Esophagus (tissue), 2 donors: Measurements from ENCODE around the gene CROT. TPM values are rescaled to one million over a fixed set of nuclear protein-coding genes. Genes with fewer than 3 reads are reported as not detected.

Experiments
- H3K27ac ChIP-seq, 2 donors: one replicate each; pipeline ENCODE4 v1.5.1; 2013; ENCODE audit warnings: low read depth in 2 of 2, mild to moderate bottlenecking in 2 of 2, inconsistent platforms in 1 of 2, low read length in 1 of 2, moderate library complexity in 1 of 2
- H3K27me3 ChIP-seq, 2 donors: one replicate each; pipeline ENCODE4 v1.6.1; 2013; ENCODE audit warnings: low read length in 2 of 2, control low read depth in 1 of 2, mild to moderate bottlenecking in 1 of 2; ENCODE audit not compliant: insufficient read depth in 2 of 2, control insufficient read depth in 1 of 2
- H3K36me3 ChIP-seq, 2 donors: one replicate each; pipeline ENCODE4 v1.6.1; 2013; ENCODE audit warnings: low read length in 1 of 2; ENCODE audit not compliant: control insufficient read depth in 2 of 2, insufficient read depth in 2 of 2
- H3K4me1 ChIP-seq, 2 donors: one replicate each; pipeline ENCODE4 v1.6.1; 2013; ENCODE audit warnings: low read length in 1 of 2; ENCODE audit not compliant: control insufficient read depth in 2 of 2, insufficient read depth in 2 of 2
- H3K4me3 ChIP-seq, 2 donors: one replicate each; pipeline ENCODE4 v1.5.1; 2013; ENCODE audit warnings: low read length in 2 of 2, mild to moderate bottlenecking in 2 of 2, low read depth in 1 of 2, moderate library complexity in 1 of 2
- H3K9me3 ChIP-seq, 2 donors: one replicate each; pipeline ENCODE4 v1.6.1; 2013; ENCODE audit warnings: mild to moderate bottlenecking in 2 of 2, low read depth in 1 of 2, low read length in 1 of 2, moderate library complexity in 1 of 2; ENCODE audit not compliant: control insufficient read depth in 2 of 2, insufficient read depth in 1 of 2
- WGBS, 2 donors: extraction: QIAGEN DNeasy Blood & Tissue Kit; methylation state at CpG; one replicate each; pipeline ENCODE4 v1.1.7; 2013; 5-methylcytosine and 5-hydroxymethylcytosine counted together
- polyA plus RNA-seq, 2 donors: library from polyadenylated mRNA; stranded (reverse); fragments of 200-250 nt; gene quantifications; one replicate each; pipeline ENCODE4 v1.2.3, GENCODE V29; 2013
- donor health status: healthy with polysubstance abuse.
- donor health status: Bipolar disorder and iron deficiency.

The CROT gene
- polyA plus RNA-seq, 2 donors = 14.2 to 20.6 TPM

DNA sequence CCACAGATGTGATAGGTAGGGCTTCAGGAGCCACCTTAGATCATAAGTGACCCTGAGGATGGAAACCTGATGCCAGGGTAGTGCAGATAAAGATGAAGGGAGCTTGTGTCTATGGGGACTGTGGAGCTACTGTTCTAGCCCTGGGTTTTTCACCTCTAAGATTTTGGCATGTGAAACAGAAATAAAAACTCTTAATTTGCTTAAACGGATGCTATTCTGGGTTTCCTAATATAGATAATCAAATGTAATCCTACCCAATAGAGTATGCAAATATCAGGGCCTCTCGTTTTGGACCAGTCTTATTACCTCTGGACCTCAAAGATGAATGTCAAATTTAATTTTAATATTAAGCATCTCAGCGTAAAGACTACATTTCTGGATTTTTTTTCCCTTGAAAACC lies 80.7 kb downstream of the CROT start:
- Histone ChIP-seq H3K27me3 (no peaks in the 10 kb centered on the region), H3K9me3 (no peaks in the 10 kb centered on the region), H3K36me3 (no peaks in the 10 kb centered on the region), H3K4me1 (no peaks in the 10 kb centered on the region), H3K4me3 (no peak overlapping the region), H3K27ac (no peak overlapping the region)
- WGBS, 2 donors = 82 to 84% methylated on average over 3 of the region's 3 CpGs

DNA sequence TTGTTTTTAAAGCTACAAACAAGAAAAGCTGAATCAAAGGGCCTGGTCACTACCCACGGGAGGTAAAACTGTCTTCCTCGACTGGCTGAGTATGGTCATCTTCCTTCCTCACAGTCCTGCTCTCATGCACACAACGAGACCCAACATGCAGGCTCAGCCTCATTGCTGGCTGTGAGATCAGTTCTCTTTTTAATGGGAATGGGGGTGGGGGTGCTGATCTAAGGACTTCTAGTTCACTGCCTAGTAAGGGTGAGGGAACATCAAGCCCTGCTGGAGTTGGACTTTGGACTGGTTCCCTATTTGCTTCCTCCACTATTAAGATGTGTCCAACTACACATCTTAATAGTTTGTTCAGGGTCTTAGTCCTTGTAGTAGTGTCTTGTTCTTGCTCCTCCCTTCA lies 81.8 kb downstream of the CROT start:
- WGBS, 2 donors = 78 to 90% methylated on average over 3 of the region's 3 CpGs
- H3K4me3 ChIP-seq = no peak overlapping the region
- no peak overlapping the region for H3K27ac ChIP-seq
- no peaks in the 10 kb centered on the region for H3K4me1 ChIP-seq
- no peaks in the 10 kb centered on the region for H3K9me3 ChIP-seq
- no peaks in the 10 kb centered on the region for H3K36me3 ChIP-seq
- H3K27me3 ChIP-seq = no peaks in the 10 kb centered on the region

DNA sequence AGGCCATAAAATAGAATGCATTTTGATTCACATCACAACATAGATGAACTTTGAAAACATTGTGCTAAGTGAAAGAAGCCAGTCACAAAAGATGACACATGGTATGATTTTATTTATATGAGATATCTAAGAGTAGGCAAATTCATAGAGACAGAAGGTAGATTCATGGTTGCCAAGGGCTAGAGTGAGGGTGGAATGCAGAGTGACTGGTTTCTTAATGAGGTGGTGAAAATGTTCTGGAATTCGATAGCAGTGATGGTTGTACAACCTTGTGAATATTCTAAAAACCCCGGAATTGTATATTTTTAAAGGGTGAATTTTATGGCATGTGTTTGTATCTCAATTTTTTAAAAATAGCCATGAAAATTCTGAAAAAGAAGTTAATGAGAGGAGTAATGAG lies 87.1 kb downstream of the CROT start:
- H3K9me3 ChIP-seq = no peaks in the 10 kb centered on the region
- no peak overlapping the region for H3K4me3 ChIP-seq
- H3K27me3 ChIP-seq = no peaks in the 10 kb centered on the region
- no peaks in the 10 kb centered on the region for H3K4me1 ChIP-seq
- H3K27ac ChIP-seq = no peak overlapping the region
- WGBS, 2 donors = 93 to 94% methylated on average over 2 of the region's 2 CpGs
- no peaks in the 10 kb centered on the region for H3K36me3 ChIP-seq

DNA sequence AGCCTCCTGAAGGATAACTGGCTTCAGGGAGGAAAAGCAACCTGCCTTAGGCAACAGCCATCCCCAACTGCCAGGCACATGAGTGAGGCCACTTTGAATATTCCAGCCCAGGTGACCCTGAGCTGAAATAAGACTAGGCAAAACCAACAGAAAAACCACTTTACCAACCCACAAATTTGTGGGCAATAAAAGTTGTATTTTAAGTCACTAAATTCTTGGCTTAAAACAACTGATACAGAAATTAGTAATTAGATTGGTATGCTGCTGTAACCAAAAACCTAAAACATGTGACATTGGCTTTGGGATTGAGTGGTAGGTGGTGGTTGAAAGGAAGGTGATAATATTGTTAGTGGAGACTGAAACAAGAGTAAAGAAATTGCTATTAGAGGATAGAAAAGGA lies 90.1 kb downstream of the CROT start:
- H3K27me3 ChIP-seq = no peaks in the 10 kb centered on the region
- H3K36me3 ChIP-seq = no peaks in the 10 kb centered on the region
- H3K4me3 ChIP-seq = no peak overlapping the region
- no peak overlapping the region for H3K27ac ChIP-seq
- H3K9me3 ChIP-seq = no peaks in the 10 kb centered on the region
- no peaks in the 10 kb centered on the region for H3K4me1 ChIP-seq

DNA sequence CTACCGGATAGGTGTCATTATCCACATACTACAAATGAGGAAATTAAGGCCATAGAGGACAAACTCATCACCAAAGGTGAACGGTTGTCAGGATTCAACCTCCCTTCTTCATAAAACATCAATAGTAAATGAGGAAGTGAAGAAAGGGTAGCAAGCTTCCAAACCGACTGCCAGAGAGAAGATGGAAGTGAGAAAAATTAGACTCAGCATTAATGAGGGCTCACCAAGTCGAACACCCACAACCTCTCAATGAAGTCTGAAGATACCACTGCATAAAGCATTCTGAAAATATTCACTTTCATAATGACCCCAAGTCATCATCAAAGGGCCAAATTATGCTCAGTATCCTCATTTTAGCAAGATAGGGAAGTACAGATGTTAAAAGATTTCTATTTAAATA lies 100.4 kb downstream of the CROT start:
- 73 to 76% methylated on average over 4 of the region's 4 CpGs for WGBS, 2 donors
- H3K36me3 ChIP-seq = no peaks in the 10 kb centered on the region
- H3K27ac ChIP-seq = no peak overlapping the region
- H3K9me3 ChIP-seq = no peaks in the 10 kb centered on the region
- H3K4me1 ChIP-seq = no peaks in the 10 kb centered on the region
- no peaks in the 10 kb centered on the region for H3K27me3 ChIP-seq
- H3K4me3 ChIP-seq = no peak overlapping the region

DNA sequence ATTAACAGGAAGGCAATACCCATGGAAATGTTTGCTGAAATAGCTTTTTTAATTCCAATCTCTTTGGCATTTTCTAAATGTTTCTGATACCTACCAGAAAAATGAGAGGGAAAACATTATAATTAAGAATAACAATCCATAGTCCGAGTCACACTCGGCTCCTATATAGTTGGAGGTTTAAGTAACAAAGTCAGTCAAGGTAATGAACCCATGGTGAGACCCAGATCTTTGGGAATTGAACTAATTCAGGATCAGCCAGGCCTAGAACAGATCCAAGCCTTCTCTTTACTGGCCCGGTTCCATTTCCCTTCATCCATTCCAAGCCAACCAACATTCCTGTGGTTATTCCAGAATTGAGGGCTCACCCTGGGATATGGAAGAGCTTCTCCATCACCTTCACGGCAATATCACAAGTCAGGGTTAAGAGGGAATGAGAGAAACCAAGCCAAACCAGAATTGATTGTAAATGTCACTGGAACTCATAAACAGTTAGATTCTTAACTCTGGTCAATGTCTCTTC lies 101.7 kb downstream of the CROT start:
- H3K4me3 ChIP-seq = no peak overlapping the region
- H3K27me3 ChIP-seq = no peaks in the 10 kb centered on the region
- H3K27ac ChIP-seq = no peak overlapping the region
- no peaks in the 10 kb centered on the region for H3K36me3 ChIP-seq
- 82% methylated on average over 4 of the region's 4 CpGs for WGBS, 2 donors
- no peaks in the 10 kb centered on the region for H3K9me3 ChIP-seq
- no peaks in the 10 kb centered on the region for H3K4me1 ChIP-seq

DNA sequence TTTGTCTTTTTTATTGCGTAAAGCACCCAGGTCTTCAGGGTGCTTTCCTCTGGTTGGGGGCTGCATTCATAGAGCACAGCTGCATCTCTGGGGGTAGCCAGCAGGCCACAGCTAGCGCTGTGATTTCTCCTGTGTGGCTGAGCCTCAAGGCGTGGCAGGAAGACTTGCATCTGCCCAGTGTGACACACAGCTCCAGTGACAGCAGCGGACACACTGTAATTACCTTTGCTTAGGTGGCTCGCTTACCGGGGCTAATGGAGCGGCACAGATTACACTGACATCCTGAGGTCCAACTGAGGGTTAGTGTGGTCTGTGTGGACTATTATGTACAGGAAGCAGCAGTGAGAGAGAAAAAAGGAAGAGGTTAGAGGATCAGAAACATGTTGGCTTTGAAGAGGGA lies 102.9 kb downstream of the CROT start:
- no peak overlapping the region for H3K4me3 ChIP-seq
- WGBS, 2 donors = 75 to 76% methylated on average over 7 of the region's 7 CpGs
- H3K9me3 ChIP-seq = no peaks in the 10 kb centered on the region
- no peaks in the 10 kb centered on the region for H3K4me1 ChIP-seq
- no peaks in the 10 kb centered on the region for H3K36me3 ChIP-seq
- H3K27ac ChIP-seq = no peak overlapping the region
- no peaks in the 10 kb centered on the region for H3K27me3 ChIP-seq

Other genes with a start within 250 kb of the CROT start
- 10 to 100 TPM; 18.9 to 37.6 TPM for gene DMTF1, start 193.2 kb upstream of the CROT start, polyA plus RNA-seq
- 10 to 100 TPM; 11.5 to 12.9 TPM for gene TMEM243, start 125.9 kb upstream of the CROT start, polyA plus RNA-seq
- gene ABCB4, start 130.0 kb downstream of the CROT start, polyA plus RNA-seq = under 1 TPM; 0.33 to 0.45 TPM